Common myeloid progenitor, CD34-positive (primary cell): ENCODE results near the gene PARP9.

Experiments used
- CTCF ChIA-PET: fragments of 350-600 bp; sonication (Branson Sonifier 250); formaldehyde crosslinking; loops from one replicate; lab custom pipeline; 2021; ENCODE audit warnings: antibody characterized with exemption; lab: Charles Lee
- POLR2A ChIA-PET: fragments of 350-600 bp; sonication (Branson Sonifier 250); formaldehyde crosslinking; loops from one replicate; lab custom pipeline; 2021; ENCODE audit warnings: antibody characterized with exemption; lab: Charles Lee
- DNase-seq, 3 donors: peaks; one replicate each; pipeline versions ENCODE4 v3.0.0 to v3.0.0-alpha.2; 2013
- H3K27ac ChIP-seq, 2 experiments: 1 replicate in 1 of 2; 2 replicates in 1 of 2; pipeline ENCODE4 v1.7.0; 2013; ENCODE audit warnings: inconsistent platforms in 2 of 2, low read length in 2 of 2, mild to moderate bottlenecking in 2 of 2, low read depth in 1 of 2, moderate library complexity in 1 of 2; ENCODE audit not compliant: severe bottlenecking in 2 of 2, insufficient read depth in 1 of 2, poor library complexity in 1 of 2
- H3K27me3 ChIP-seq, 5 experiments: replicated peaks in 2 of 5; 1 replicate in 3 of 5; 2 replicates in 2 of 5; pipeline versions ENCODE4 v1.6.1 to v1.7.0; 2013; ENCODE audit warnings: low read length in 4 of 5, mild to moderate bottlenecking in 2 of 5, moderate library complexity in 2 of 5, inconsistent platforms in 1 of 5; ENCODE audit not compliant: insufficient read depth in 5 of 5, control insufficient read depth in 4 of 5
- H3K36me3 ChIP-seq, 4 experiments: 1 replicate in 2 of 4; 2 replicates in 2 of 4; pipeline versions ENCODE4 v1.6.1 to v1.7.0; 2013; ENCODE audit warnings: low read length in 3 of 4, control low read depth in 1 of 4, mild to moderate bottlenecking in 1 of 4; ENCODE audit not compliant: control insufficient read depth in 4 of 4, insufficient read depth in 4 of 4
- H3K4me1 ChIP-seq, 4 experiments: 1 replicate in 3 of 4; 2 replicates in 1 of 4; pipeline versions ENCODE4 v1.6.1 to v1.7.1; 2013; ENCODE audit warnings: low read length in 3 of 4, mild to moderate bottlenecking in 3 of 4, control low read depth in 1 of 4, inconsistent platforms in 1 of 4, moderate library complexity in 1 of 4; ENCODE audit not compliant: control insufficient read depth in 4 of 4, insufficient read depth in 4 of 4; ENCODE audit errors: control extremely low read depth in 1 of 4
- H3K4me3 ChIP-seq, 7 experiments: 1 replicate in 4 of 7; 2 replicates in 3 of 7; pipeline versions ENCODE4 v1.5.1 to v1.7.0; 2013; ENCODE audit warnings: mild to moderate bottlenecking in 7 of 7, low read length in 6 of 7, moderate library complexity in 6 of 7, inconsistent platforms in 2 of 7, low read depth in 2 of 7, control low read depth in 1 of 7; ENCODE audit not compliant: insufficient read depth in 4 of 7, control insufficient read depth in 1 of 7; ENCODE audit errors: extremely low read depth in 1 of 7
- H3K9me3 ChIP-seq, 5 experiments: 1 replicate in 4 of 5; 2 replicates in 1 of 5; pipeline versions ENCODE4 v1.6.1 to v1.7.1; 2013; ENCODE audit warnings: low read length in 4 of 5, mild to moderate bottlenecking in 2 of 5, inconsistent platforms in 1 of 5, low read depth in 1 of 5, moderate library complexity in 1 of 5; ENCODE audit not compliant: control insufficient read depth in 4 of 5, insufficient read depth in 2 of 5; ENCODE audit errors: control extremely low read depth in 1 of 5
- WGBS: methylation state at CpG from one replicate; pipeline ENCODE4 v1.1.5; 2013; ENCODE audit not compliant: insufficient coverage; 5-methylcytosine and 5-hydroxymethylcytosine counted together

The PARP9 gene

DNA sequence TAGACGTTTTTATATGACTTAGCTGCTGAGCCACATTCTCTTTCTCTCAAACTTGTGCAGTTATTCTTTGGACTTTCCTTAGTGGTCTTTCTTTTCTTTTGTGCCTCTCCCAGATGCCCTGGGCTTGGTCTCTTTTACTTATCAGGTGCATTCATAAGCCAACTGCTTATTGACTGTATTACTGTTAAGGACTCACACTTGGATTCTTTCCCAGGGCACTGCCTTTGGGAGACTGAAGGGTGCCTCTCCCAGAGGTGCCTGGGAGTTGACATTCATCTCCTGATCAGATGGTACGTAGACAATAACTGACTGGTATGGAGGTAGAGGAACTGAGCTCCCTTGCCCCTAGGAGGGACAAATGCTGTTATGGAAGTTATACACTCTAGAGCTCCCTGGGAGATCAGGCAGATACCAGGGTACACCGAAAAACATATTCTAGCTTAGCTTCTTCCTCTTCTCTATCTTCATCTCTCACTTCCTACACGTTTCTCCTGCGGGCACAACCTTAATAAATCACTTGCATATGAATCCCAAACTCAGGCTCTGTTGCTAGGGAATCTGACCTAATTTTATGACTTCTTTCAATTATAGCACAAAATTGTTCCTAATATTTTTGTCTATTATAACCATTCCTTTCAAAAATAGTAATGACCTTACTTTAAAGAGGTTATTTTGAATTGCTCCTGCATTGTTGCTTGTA lies 38.1 kb upstream of the PARP9 start:
- Histone ChIP-seq H3K27ac (no peak overlapping the region), H3K36me3 (peaks cover 0 to 4% (median 0%) of the 10 kb centered on the region in 4 experiments), H3K4me3 (no peak overlapping the region), H3K9me3 (no peaks in the 10 kb centered on the region), H3K27me3 (no peaks in the 10 kb centered on the region), H3K4me1 (peaks cover 0 to 2% (median 0%) of the 10 kb centered on the region in 4 experiments)
- CTCF ChIA-PET = no interaction called here
- WGBS = 43% methylated on average over 3 of the region's 5 CpGs
- POLR2A ChIA-PET = no interaction called here
- no peak for DNase-seq

DNA sequence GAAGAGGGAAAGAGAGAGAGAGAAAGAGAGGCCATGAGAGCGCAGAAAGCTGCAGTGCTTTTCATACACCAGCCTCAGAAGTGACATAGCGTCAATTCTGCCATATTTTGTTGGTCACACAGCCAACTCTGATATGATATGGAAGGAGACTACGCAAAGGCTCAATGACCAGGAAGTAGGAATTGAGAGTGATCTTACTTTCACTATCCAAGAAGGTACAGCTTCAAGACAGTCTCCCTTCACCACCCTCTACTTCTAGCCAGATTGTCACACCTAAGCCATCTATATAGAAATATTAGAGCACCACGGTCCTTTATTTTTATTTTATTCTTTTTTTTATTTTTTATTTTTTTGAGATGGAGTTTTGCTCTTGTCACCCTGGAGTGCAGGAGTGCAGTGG lies 34.5 kb upstream of the PARP9 start:
- POLR2A ChIA-PET = no interaction called here
- Histone ChIP-seq H3K27ac (no peak overlapping the region), H3K27me3 (no peaks in the 10 kb centered on the region), H3K4me3 (no peak overlapping the region), H3K9me3 (peaks cover 0 to 2% (median 0%) of the 10 kb centered on the region in 5 experiments), H3K36me3 (no peaks in the 10 kb centered on the region), H3K4me1 (peaks cover 0 to 2% (median 0%) of the 10 kb centered on the region in 4 experiments)
- WGBS = 92% methylated on average over 2 of the region's 4 CpGs
- CTCF ChIA-PET = interaction anchor here (0.9 to 1.5 kb wide), 2 partner anchors 11 to 14 kb away, joined by 3 read pairs; no protein-coding TSS in a partner anchor
- no peak for DNase-seq

DNA sequence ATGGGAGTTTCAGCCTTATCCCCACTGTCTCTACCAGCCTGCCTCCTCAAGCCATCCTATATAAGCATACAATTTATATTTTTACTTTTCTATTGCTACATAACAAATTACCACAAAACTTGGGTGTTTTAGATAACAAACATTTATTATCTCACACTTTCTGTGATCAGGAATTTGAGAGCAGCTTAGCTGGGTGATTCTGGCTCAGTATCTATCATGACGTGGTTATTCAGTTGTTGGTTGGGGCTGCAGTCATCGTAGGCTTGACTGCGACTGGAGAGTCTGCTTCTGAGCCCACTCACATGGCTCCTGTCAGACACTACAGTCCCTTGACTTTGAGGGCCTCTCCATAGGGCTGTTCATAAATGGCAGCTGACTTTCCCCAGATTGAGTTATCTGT lies 34.1 kb upstream of the PARP9 start:
- Histone ChIP-seq H3K36me3 (no peaks in the 10 kb centered on the region), H3K9me3 (peaks cover 0 to 2% (median 0%) of the 10 kb centered on the region in 5 experiments), H3K27ac (no peak overlapping the region), H3K27me3 (no peaks in the 10 kb centered on the region), H3K4me1 (peaks cover 0 to 2% (median 0%) of the 10 kb centered on the region in 4 experiments), H3K4me3 (no peak overlapping the region)
- 93% methylated on average over 2 of the region's 3 CpGs for WGBS
- DNase-seq = no peak
- CTCF ChIA-PET = interaction anchor here (0.9 kb wide), 1 partner anchor 11 kb away, joined by 3 read pairs; no protein-coding TSS in a partner anchor
- POLR2A ChIA-PET = no interaction called here

DNA sequence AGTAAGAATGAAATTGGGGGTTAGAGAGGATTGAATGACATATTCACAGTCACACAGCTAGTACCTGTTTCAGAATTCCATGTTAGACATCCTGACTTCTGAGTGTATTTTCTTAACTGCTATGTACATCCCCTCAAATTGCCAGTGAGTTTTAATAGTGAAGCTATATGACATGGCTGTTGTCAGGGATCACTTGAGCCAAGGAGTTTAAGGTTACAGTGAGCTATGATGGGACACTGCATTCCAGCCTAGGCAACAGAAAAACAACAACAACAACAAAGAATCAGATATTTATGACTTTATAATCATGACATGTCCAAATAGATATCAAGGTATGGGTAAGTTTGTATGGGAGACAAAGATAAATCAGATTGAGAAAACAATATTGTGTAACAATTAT lies 29.9 kb upstream of the PARP9 start:
- Histone ChIP-seq H3K4me1 (no peaks in the 10 kb centered on the region), H3K27me3 (no peaks in the 10 kb centered on the region), H3K9me3 (peaks cover 0 to 2% (median 0%) of the 10 kb centered on the region in 5 experiments), H3K36me3 (no peaks in the 10 kb centered on the region), H3K4me3 (no peak overlapping the region), H3K27ac (no peak overlapping the region)
- ChIA-PET POLR2A (interaction anchor here (0.7 kb wide), 1 partner anchor 13 kb away, joined by 3 read pairs; no protein-coding TSS in a partner anchor), CTCF (no interaction called here)
- DNase-seq = no peak

DNA sequence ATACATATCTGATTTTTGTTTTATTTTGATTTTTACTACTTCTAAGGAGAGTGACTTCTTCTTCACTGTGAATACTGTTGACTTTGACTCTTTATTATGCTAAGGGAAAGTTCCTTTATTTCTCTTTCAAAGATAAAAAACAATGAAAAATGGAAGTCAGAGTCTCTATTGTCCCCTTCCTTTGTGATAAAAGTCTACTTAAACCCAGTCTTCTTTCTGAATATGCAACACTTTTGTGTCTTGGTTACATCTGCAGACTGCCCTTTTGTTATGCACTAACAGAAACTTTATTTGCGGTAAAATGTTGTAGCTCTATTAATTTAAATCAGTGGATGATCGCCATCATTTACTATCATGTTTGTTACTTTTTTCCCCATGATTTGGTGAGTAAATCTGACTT lies 26.5 kb upstream of the PARP9 start:
- POLR2A ChIA-PET = no interaction called here
- no peak for DNase-seq

DNA sequence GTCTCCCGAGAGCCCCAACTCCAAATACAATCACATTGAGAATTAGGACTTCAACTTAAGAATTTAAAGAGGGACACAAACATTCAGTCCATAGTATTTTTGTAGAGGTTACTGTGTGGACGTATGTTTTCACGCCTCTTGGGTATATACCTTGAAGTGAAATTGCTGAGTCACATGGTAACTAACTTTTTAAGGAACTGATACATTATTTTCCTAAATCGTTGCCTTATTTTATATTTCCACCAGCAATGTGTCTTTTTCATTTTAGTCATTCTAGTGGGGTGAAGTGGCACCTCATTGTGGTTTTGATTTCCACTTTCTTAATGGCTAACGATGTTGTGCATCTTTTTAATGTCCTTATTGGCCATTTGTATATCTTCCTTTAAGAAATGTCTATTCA lies 25.2 kb upstream of the PARP9 start:
- POLR2A ChIA-PET = no interaction called here

More for the DNA sequence above, 26.5 kb upstream of the PARP9 start:
- no peak overlapping the region for H3K27ac ChIP-seq
- peaks cover 0 to 6% (median 2%) of the 10 kb centered on the region in 4 experiments for H3K4me1 ChIP-seq
- no peak overlapping the region for H3K4me3 ChIP-seq
- H3K9me3 ChIP-seq = no peaks in the 10 kb centered on the region
- no peaks in the 10 kb centered on the region for H3K27me3 ChIP-seq
- CTCF ChIA-PET = no interaction called here
- no peaks in the 10 kb centered on the region for H3K36me3 ChIP-seq
- no CpG with 5 or more reads among the region's 2 CpGs for WGBS

DNA sequence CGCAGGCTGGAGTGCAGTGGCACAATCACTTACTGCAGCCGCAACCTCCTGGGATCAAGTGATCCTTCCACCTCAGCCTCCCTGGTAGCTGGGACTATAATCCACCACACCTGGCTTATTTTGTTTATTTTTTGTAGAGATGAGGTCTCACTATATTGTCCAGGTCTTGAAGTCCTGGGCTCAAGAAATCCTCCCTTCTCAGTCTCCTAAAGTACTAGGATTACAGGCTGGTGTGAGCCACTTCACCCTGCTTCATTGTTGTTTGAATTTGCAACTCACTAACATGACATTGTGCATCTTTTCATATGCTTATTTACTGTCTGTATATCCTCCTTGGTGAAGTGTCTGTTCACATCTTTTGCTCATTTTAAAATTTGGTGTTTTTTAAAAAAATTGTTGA lies 23.5 kb upstream of the PARP9 start:
- Histone ChIP-seq H3K4me3 (no peak overlapping the region), H3K27me3 (no peaks in the 10 kb centered on the region), H3K27ac (no peak overlapping the region), H3K36me3 (peaks cover 0 to 4% (median under 1%) of the 10 kb centered on the region in 4 experiments), H3K9me3 (peaks cover 0 to 10% (median 3%) of the 10 kb centered on the region in 5 experiments), H3K4me1 (peaks cover 0 to 6% (median 4%) of the 10 kb centered on the region in 4 experiments)
- no peak for DNase-seq
- CTCF ChIA-PET = interaction anchor here (1.1 kb wide), 1 partner anchor 11 kb away, joined by 3 read pairs; no protein-coding TSS in a partner anchor
- WGBS = no CpG with 5 or more reads among the region's 2 CpGs
- POLR2A ChIA-PET = no interaction called here

More for the DNA sequence above, 25.2 kb upstream of the PARP9 start:
- Histone ChIP-seq H3K27ac (no peak overlapping the region), H3K36me3 (no peaks in the 10 kb centered on the region), H3K9me3 (no peaks in the 10 kb centered on the region), H3K4me1 (peaks cover 0 to 6% (median 2%) of the 10 kb centered on the region in 4 experiments), H3K4me3 (no peak overlapping the region), H3K27me3 (no peaks in the 10 kb centered on the region)
- DNase-seq = peak in 1 of 3 donors; percentile 25
- CTCF ChIA-PET = no interaction called here
- no CpG with 5 or more reads among the region's 5 CpGs for WGBS
